H1 (cell line): Measurements from ENCODE around the gene CCL3. TPM values are rescaled to one million over a fixed set of nuclear protein-coding genes. Genes with fewer than 3 reads are reported as not detected.

Experiments
- CTCF ChIA-PET: fragments of 300-600 bp; sonication (Branson Sonifier 250); formaldehyde crosslinking; loops from one replicate; lab custom pipeline; 2021; ENCODE audit not compliant: partially characterized antibody; lab: Charles Lee
- POLR2A ChIA-PET: fragments of 300-600 bp; sonication (Branson Sonifier 250); formaldehyde crosslinking; loops from one replicate; lab custom pipeline; 2021; ENCODE audit warnings: inconsistent platforms; ENCODE audit not compliant: partially characterized antibody; lab: Charles Lee
- DNase-seq, 2 experiments: peaks; one replicate each; pipeline versions ENCODE4 v3.0.0 to v3.0.0-alpha.2; 2010 to 2022; ENCODE audit warnings: low spot score in 2 of 2, low read depth in 1 of 2, mixed read lengths in 1 of 2
- FAIRE-seq: peaks from 2 replicates; lab custom pipeline; 2011; peaks lifted over from hg19 to GRCh38; lab: Jason Lieb, UNC
- H2AFZ ChIP-seq: 2 replicates; pipeline ENCODE4 v1.8.1; 2012; ENCODE audit warnings: low read length, inconsistent platforms
- H2AK5ac ChIP-seq: 2 replicates; pipeline ENCODE4 v1.6.1; 2013; ENCODE audit warnings: low read depth, low read length
- H2BK120ac ChIP-seq: replicated peaks from 2 replicates; pipeline ENCODE3; 2013; ENCODE audit warnings: low read depth, low read length, inconsistent platforms
- H2BK12ac ChIP-seq: 2 replicates; pipeline ENCODE4 v1.6.1; 2013; ENCODE audit warnings: low read depth, low read length
- H2BK15ac ChIP-seq: 2 replicates; pipeline ENCODE4 v1.6.1; 2013; ENCODE audit warnings: low read length
- H2BK20ac ChIP-seq: 2 replicates; pipeline ENCODE4 v1.6.1; 2013; ENCODE audit warnings: low read length
- H2BK5ac ChIP-seq: 2 replicates; pipeline ENCODE4 v1.6.1; 2013; ENCODE audit warnings: low read depth, low read length
- H3K14ac ChIP-seq: 2 replicates; pipeline ENCODE4 v1.6.1; 2013; ENCODE audit warnings: inconsistent platforms; ENCODE audit not compliant: insufficient read length
- H3K18ac ChIP-seq: 2 replicates; pipeline ENCODE4 v1.6.1; 2013; ENCODE audit warnings: low read length; ENCODE audit errors: extremely low read depth
- H3K23ac ChIP-seq: 2 replicates; pipeline ENCODE4 v1.6.1; 2013; ENCODE audit warnings: inconsistent platforms; ENCODE audit not compliant: insufficient read length
- H3K23me2 ChIP-seq: 2 replicates; pipeline ENCODE4 v1.6.1; 2013; ENCODE audit warnings: low read depth, low read length
- H3K27ac ChIP-seq: 2 replicates; pipeline ENCODE4 v1.6.1; 2011; ENCODE audit warnings: low read depth, low read length, inconsistent platforms
- H3K27me3 ChIP-seq, 4 experiments: replicated peaks in 1 of 4; 1 replicate in 1 of 4; 2 replicates in 3 of 4; pipeline versions ENCODE4 v1.6.1 to v1.8.1; 2011 to 2013; ENCODE audit warnings: low read length in 3 of 4, mild to moderate bottlenecking in 3 of 4, inconsistent platforms in 2 of 4, mixed read lengths in 2 of 4, moderate library complexity in 1 of 4; ENCODE audit not compliant: control insufficient read depth in 3 of 4, insufficient read depth in 3 of 4; ENCODE audit errors: extremely low read depth in 1 of 4
- H3K36me3 ChIP-seq, 4 experiments: 2 replicates each; pipeline versions ENCODE4 v1.6.1 to v1.8.1; 2011 to 2013; ENCODE audit warnings: mild to moderate bottlenecking in 4 of 4, low read length in 3 of 4, moderate library complexity in 2 of 4, control low read depth in 1 of 4, inconsistent platforms in 1 of 4; ENCODE audit not compliant: insufficient read depth in 4 of 4, control insufficient read depth in 2 of 4
- H3K4ac ChIP-seq: replicated peaks from 2 replicates; pipeline ENCODE3; 2013; ENCODE audit warnings: low read length, low read depth, mixed read lengths, inconsistent platforms; ENCODE audit not compliant: insufficient read length
- H3K4me1 ChIP-seq, 4 experiments: replicated peaks in 1 of 4; 1 replicate in 1 of 4; 2 replicates in 3 of 4; pipeline versions ENCODE4 v1.6.1 to v1.8.1; 2011 to 2013; ENCODE audit warnings: low read length in 3 of 4, inconsistent platforms in 2 of 4, mixed read lengths in 1 of 4; ENCODE audit not compliant: insufficient read depth in 4 of 4, control insufficient read depth in 3 of 4
- H3K4me2 ChIP-seq, 2 experiments: 2 replicates each; pipeline versions ENCODE4 v1.6.1 to v1.8.1; 2011 to 2013; ENCODE audit warnings: low read depth in 2 of 2, low read length in 2 of 2, control low read depth in 1 of 2, inconsistent platforms in 1 of 2, mild to moderate bottlenecking in 1 of 2; ENCODE audit not compliant: insufficient read depth in 1 of 2
- H3K4me3 ChIP-seq, 4 experiments: fragments of 200-600, 300-600 bp in 1 of 4; sonication (generic), shearing (Covaris generic), sonication (Bioruptor Twin) in 1 of 4; 2 replicates each; pipeline versions ENCODE4 v1.5.1 to v1.8.1; 2011 to 2016; ENCODE audit warnings: low read length in 4 of 4, low read depth in 3 of 4, control low read depth in 2 of 4, inconsistent platforms in 2 of 4, mild to moderate bottlenecking in 2 of 4, mixed read lengths in 1 of 4, moderate library complexity in 1 of 4; ENCODE audit not compliant: insufficient read depth in 2 of 4; ENCODE audit errors: extremely low read depth in 1 of 4
- H3K56ac ChIP-seq: replicated peaks from 2 replicates; pipeline ENCODE3; 2013; ENCODE audit warnings: low read depth, mild to moderate bottlenecking, mixed read lengths, low read length, inconsistent platforms; ENCODE audit not compliant: insufficient read length
- H3K79me1 ChIP-seq: 2 replicates; pipeline ENCODE4 v1.6.1; 2013; ENCODE audit warnings: low read depth, low read length, control low read depth
- H3K79me2 ChIP-seq, 2 experiments: 2 replicates each; pipeline versions ENCODE4 v1.6.1 to v1.8.1; 2012 to 2013; ENCODE audit warnings: low read length in 2 of 2, mild to moderate bottlenecking in 2 of 2, inconsistent platforms in 1 of 2; ENCODE audit not compliant: insufficient read depth in 2 of 2, control insufficient read depth in 1 of 2
- H3K9ac ChIP-seq, 4 experiments: replicated peaks in 1 of 4; 1 replicate in 1 of 4; 2 replicates in 3 of 4; pipeline versions ENCODE4 v1.6.1 to v1.8.1; 2011 to 2013; ENCODE audit warnings: low read depth in 3 of 4, low read length in 3 of 4, control low read depth in 2 of 4, mild to moderate bottlenecking in 2 of 4, moderate library complexity in 2 of 4, inconsistent platforms in 1 of 4; ENCODE audit errors: extremely low read depth in 1 of 4
- H3K9me3 ChIP-seq, 2 experiments: 2 replicates each; pipeline versions ENCODE4 v1.6.1 to v1.8.1; 2012 to 2013; ENCODE audit warnings: mild to moderate bottlenecking in 2 of 2, moderate library complexity in 2 of 2, control low read depth in 1 of 2, inconsistent platforms in 1 of 2, low read depth in 1 of 2, low read length in 1 of 2, mixed read lengths in 1 of 2; ENCODE audit not compliant: insufficient read depth in 2 of 2
- H4K20me1 ChIP-seq, 2 experiments: replicated peaks in 1 of 2; 2 replicates each; pipeline versions ENCODE3 to v1.8.1; 2011 to 2013; ENCODE audit warnings: inconsistent platforms in 2 of 2, low read length in 2 of 2, mild to moderate bottlenecking in 1 of 2; ENCODE audit not compliant: insufficient read depth in 2 of 2, control insufficient read depth in 1 of 2
- H4K5ac ChIP-seq: 2 replicates; pipeline ENCODE4 v1.6.1; 2013; ENCODE audit warnings: low read length, low read depth, mixed read lengths, inconsistent platforms; ENCODE audit not compliant: insufficient read length
- H4K8ac ChIP-seq: 2 replicates; pipeline ENCODE4 v1.8.0; 2013; ENCODE audit warnings: mild to moderate bottlenecking, moderate library complexity, low read length, inconsistent platforms; ENCODE audit not compliant: insufficient read depth; ENCODE audit errors: extremely low read depth
- H4K91ac ChIP-seq: replicated peaks from 2 replicates; pipeline ENCODE3; 2013; ENCODE audit warnings: low read length, mixed read lengths, inconsistent platforms; ENCODE audit not compliant: insufficient read length
- BACH1 ChIP-seq: IDR thresholded peaks from 2 replicates; pipeline ENCODE4 v1.6.1; 2012; ENCODE audit warnings: low read length, improper control_type of control experiment
- BCL11A ChIP-seq, 2 experiments: IDR thresholded peaks; one replicate each; pipeline ENCODE4 v1.6.1; 2011; ENCODE audit warnings: low read depth in 2 of 2, low read length in 2 of 2, mild to moderate bottlenecking in 2 of 2
- BRCA1 ChIP-seq: IDR thresholded peaks from 2 replicates; pipeline ENCODE4 v1.6.1; 2012; ENCODE audit warnings: low read depth, low read length, improper control_type of control experiment
- EZH2 ChIP-seq: fragments of 200-600 bp; sonication (generic); IDR thresholded peaks from 2 replicates; pipeline ENCODE4 v1.7.1; 2012; ENCODE audit warnings: low read depth, mild to moderate bottlenecking, moderate library complexity, low read length, inconsistent platforms; ENCODE audit not compliant: severe bottlenecking
- SP1 ChIP-seq: IDR thresholded peaks from 2 replicates; pipeline ENCODE4 v1.6.1; 2011; ENCODE audit warnings: low read depth, low read length
- SP2 ChIP-seq: IDR thresholded peaks from 2 replicates; pipeline ENCODE4 v1.6.1; 2012; ENCODE audit warnings: mild to moderate bottlenecking, low read length, inconsistent platforms
- TCF12 ChIP-seq: IDR thresholded peaks from 2 replicates; pipeline ENCODE4 v1.6.1; 2011; ENCODE audit warnings: low read depth, mild to moderate bottlenecking, low read length
- ZNF274 ChIP-seq: IDR thresholded peaks from 2 replicates; pipeline ENCODE4 v1.7.0; 2012; ENCODE audit warnings: low read length, borderline replicate concordance; ENCODE audit errors: extremely low read depth
- WGBS, 2 experiments: shearing (Covaris generic) in 1 of 2; methylation state at CpG; one replicate each; pipeline versions ENCODE4 v1.1.6 to v1.1.7; 2013 to 2015; ENCODE audit warnings: low lambda C conversion rate in 2 of 2, mixed read lengths in 2 of 2, inconsistent platforms in 1 of 2, low coverage in 1 of 2, missing lambda C conversion rate in 1 of 2; ENCODE audit not compliant: insufficient replicate concordance in 2 of 2, insufficient coverage in 1 of 2, insufficient read length in 1 of 2; ENCODE audit errors: extremely low coverage in 1 of 2, missing lambda C conversion rate in 1 of 2; 5-methylcytosine and 5-hydroxymethylcytosine counted together
- polyA plus RNA-seq, 7 experiments: library from polyadenylated mRNA; depleted of rRNA in 3 of 7; stranded (reverse) in 5 of 7; unstranded in 2 of 7; fragments of >200 nt in 5 of 7; fragments of 200-250 nt in 2 of 7; gene quantifications; 1 replicate in 5 of 7; 2 replicates in 1 of 7; 4 replicates in 1 of 7; pipeline versions ENCODE4 v1.2.1 to v1.2.3, GENCODE V29; 2011 to 2013; ENCODE audit warnings: missing spikeins in 2 of 7, mixed read lengths in 2 of 7
- total RNA-seq: library from RNA; stranded (reverse); fragmentation: NEBNext Ultra II Directional; extraction: Animal tissue kit (Norgen Biotek cat#: 25700); gene quantifications from 2 replicates; pipeline ENCODE4 v1.2.1, GENCODE V29; 2021
- TF ChIP-seq, protein P1 (sequence below): IDR thresholded peaks from 2 replicates; pipeline ENCODE4 v1.6.1; 2012; ENCODE audit warnings: inconsistent platforms
- TF ChIP-seq, protein P2 (sequence below): IDR thresholded peaks from 2 replicates; pipeline ENCODE4 v1.6.1; 2011; ENCODE audit warnings: low read depth, mild to moderate bottlenecking, low read length; ENCODE audit not compliant: insufficient read depth

Gene CCL3
- total and polyA plus RNA-seq, 2 of the 8 experiments (the other 6 are each of a cell fraction or from before 2014, with no cell fraction given), result not detected

DNA sequence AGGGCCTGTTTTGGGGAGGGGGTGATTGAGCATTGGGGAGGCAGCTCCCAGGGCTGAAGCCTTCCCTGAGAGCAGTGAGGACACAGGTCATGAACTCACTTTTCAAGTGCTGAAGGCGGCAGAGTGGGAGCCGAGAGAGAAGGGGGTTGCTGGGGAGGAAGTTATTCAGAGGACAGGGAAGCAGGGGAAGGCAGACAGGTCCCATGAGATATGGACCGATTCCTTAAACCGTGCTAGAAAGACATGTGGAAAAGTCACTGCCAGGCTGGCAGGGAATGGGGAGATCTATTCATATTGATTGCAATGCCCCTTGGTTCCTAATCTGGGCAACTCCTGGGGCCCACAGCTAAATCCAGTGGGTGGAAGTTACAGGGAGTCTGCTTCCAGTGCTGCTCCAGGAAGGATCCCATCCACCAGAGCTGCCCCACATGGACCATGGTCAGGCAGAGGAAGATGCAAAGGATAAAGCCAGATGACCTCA, 14.8 kb upstream of the CCL3 start:
- Histone ChIP-seq H3K4me1 (no peaks in the 10 kb centered on the region), H3K36me3 (no peaks in the 10 kb centered on the region), H3K23ac (no peak overlapping the region), H3K9me3 (no peaks in the 10 kb centered on the region), H4K20me1 (no peaks in the 10 kb centered on the region), H2BK5ac (no peak overlapping the region), H2BK15ac (no peak overlapping the region), H3K9ac (no peak overlapping the region), H3K23me2 (no peaks in the 10 kb centered on the region), H2BK12ac (no peak overlapping the region), H3K56ac (no peak overlapping the region), H3K79me1 (no peaks in the 10 kb centered on the region), H3K18ac (no peak overlapping the region), H2BK120ac (no peak overlapping the region), H4K8ac (no peak overlapping the region), H2AFZ (no peak overlapping the region), H2BK20ac (no peak overlapping the region), H4K91ac (no peak overlapping the region), H2AK5ac (no peak overlapping the region), H3K27me3 (no peaks in the 10 kb centered on the region), H4K5ac (no peak overlapping the region), H3K79me2 (no peaks in the 10 kb centered on the region), H3K4me2 (no peak overlapping the region), H3K4ac (no peak overlapping the region), H3K14ac (no peak overlapping the region), H3K27ac (no peak overlapping the region), H3K4me3 (no peak overlapping the region)
- 91% methylated on average over 4 of the region's 4 CpGs; no CpG with 5 or more reads in 1 of the 2 experiments for WGBS, 2 experiments
- FAIRE-seq (no peak), DNase-seq (no peak)
- ChIA-PET POLR2A (no interaction called here), CTCF (no interaction called here)
- TF ChIP-seq BCL11A (IDR thresholded peaks at IDR 0.05; ENCODE audit: low read depth in 2 of 2, low read length in 2 of 2) (no peak), BRCA1 (no peak), SP2 (no peak), BACH1 (no peak), ZNF274 (no peak), SP1 (no peak), EZH2 (no peak), TCF12 (no peak)
- TF ChIP-seq, protein P1, sequence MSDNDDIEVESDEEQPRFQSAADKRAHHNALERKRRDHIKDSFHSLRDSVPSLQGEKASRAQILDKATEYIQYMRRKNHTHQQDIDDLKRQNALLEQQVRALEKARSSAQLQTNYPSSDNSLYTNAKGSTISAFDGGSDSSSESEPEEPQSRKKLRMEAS, result no peak
- TF ChIP-seq, protein P2, sequence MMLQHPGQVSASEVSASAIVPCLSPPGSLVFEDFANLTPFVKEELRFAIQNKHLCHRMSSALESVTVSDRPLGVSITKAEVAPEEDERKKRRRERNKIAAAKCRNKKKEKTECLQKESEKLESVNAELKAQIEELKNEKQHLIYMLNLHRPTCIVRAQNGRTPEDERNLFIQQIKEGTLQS, result no peak
